ENCODE data around the gene RPS3A.

RPS3A gene

DNA sequence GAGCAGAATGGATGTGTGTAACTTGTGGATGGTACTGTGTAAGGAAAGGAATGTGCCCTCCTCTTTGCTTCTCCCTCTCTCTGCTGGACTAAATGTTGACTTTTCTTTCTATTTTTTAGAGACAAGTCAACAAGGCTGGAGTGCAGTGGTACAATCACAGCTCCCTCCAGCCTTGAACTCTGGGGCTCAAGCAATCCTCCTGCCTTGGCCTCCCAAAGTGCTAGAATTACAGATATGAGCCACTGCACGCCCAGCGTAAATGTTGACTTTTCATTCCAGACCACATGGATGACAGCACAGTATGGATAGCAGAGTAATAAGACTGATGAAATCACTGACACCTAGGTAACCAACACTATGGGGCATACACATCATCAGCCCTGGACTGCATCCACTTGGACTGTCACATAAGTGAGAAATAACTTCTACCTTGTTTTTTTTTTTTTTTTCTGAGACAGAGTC is 5.1 kb upstream of the RPS3A start:
- H3K4me3 ChIP-seq (ENCODE audit: low read depth in 1 of 2, low read length in 2 of 2) = no peak overlapping the region
- H3K36me3 ChIP-seq (ENCODE audit: control insufficient read depth in 1 of 2, insufficient read depth in 2 of 2, low read length in 2 of 2) = no peaks in the 10 kb centered on the region
- no peaks in the 10 kb centered on the region for H3K27me3 ChIP-seq (ENCODE audit: low read depth, low read length)
- no peaks in the 10 kb centered on the region for H3K4me1 ChIP-seq (ENCODE audit: control insufficient read depth in 1 of 2, insufficient read depth in 2 of 2, low read length in 2 of 2)
- no peaks in the 10 kb centered on the region for H3K9me3 ChIP-seq (ENCODE audit: control insufficient read depth in 1 of 2, low read length in 2 of 2)
- H3K27ac ChIP-seq (ENCODE audit: low read length) = no peak overlapping the region

DNA sequence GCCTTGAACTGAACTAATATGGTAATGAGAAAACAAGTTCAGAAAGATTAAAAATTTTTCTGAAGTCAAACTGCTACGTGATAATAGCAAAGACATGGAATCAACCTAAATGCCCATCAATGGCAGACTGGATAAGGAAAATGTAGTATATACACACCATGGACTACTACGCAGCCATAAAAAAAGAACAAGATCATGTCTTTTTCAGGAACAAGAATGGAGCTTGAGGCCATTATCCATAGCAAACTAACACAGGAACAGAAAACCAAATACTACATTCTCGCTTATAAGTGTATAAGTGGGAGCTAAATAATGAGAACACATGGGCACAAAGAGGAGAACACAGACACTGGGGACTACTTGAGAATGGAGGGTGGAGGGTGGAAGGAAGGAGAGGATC is 4.3 kb upstream of the RPS3A start:
- Histone ChIP-seq H3K27me3 (ENCODE audit: low read depth, low read length) (no peaks in the 10 kb centered on the region), H3K4me1 (ENCODE audit: control insufficient read depth in 1 of 2, insufficient read depth in 2 of 2, low read length in 2 of 2) (no peaks in the 10 kb centered on the region)

DNA sequence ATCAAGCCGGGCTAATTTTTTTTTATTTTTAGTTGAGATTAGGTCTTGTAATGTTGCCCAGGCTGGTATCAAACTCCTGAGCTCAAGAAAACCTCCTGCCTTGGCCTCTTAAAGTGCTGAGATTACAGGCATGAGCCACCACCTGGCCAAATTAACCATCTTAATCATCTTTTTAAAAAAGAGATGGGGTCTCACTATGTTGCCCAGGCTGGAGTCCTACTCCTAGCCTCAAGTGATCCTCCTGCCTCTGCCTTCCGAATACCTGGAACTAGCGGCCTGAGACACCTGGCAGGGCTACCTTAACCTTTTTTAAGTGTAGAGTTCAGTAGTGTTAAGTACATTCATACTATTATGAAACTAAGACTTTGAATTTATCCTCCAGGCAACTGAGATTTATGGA is 1.7 kb upstream of the RPS3A start:
- Histone ChIP-seq H3K27me3 (ENCODE audit: low read depth, low read length) (no peaks in the 10 kb centered on the region), H3K4me1 (ENCODE audit: control insufficient read depth in 1 of 2, insufficient read depth in 2 of 2, low read length in 2 of 2) (peaks cover 11 to 21% of the 10 kb centered on the region in 2 donors), H3K4me3 (ENCODE audit: low read depth in 1 of 2, low read length in 2 of 2) (no peak overlapping the region), H3K36me3 (ENCODE audit: control insufficient read depth in 1 of 2, insufficient read depth in 2 of 2, low read length in 2 of 2) (peaks cover 14% of the 10 kb centered on the region in 2 donors), H3K27ac (ENCODE audit: low read length) (no peak overlapping the region), H3K9me3 (ENCODE audit: control insufficient read depth in 1 of 2, low read length in 2 of 2) (no peaks in the 10 kb centered on the region)

More for the DNA sequence above, 4.3 kb upstream of the RPS3A start:
- no peaks in the 10 kb centered on the region for H3K36me3 ChIP-seq (ENCODE audit: control insufficient read depth in 1 of 2, insufficient read depth in 2 of 2, low read length in 2 of 2)
- H3K27ac ChIP-seq (ENCODE audit: low read length) = no peak overlapping the region
- no peaks in the 10 kb centered on the region for H3K9me3 ChIP-seq (ENCODE audit: control insufficient read depth in 1 of 2, low read length in 2 of 2)
- no peak overlapping the region for H3K4me3 ChIP-seq (ENCODE audit: low read depth in 1 of 2, low read length in 2 of 2)

DNA sequence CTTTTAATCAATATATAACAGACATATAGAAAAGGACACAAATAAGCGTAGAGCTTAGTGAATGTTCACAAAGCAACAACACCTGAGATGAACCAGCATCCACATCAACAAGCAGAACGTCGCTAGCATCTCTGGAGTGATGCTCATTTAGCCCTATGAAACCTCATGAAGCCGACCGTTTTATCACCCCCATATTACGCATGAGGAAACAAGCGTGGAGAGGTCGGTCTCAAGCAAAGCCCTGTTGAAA is 524 bp upstream of the RPS3A start:
- Histone ChIP-seq H3K4me1 (ENCODE audit: control insufficient read depth in 1 of 2, insufficient read depth in 2 of 2, low read length in 2 of 2) (peaks cover 11 to 21% of the 10 kb centered on the region in 2 donors), H3K36me3 (ENCODE audit: control insufficient read depth in 1 of 2, insufficient read depth in 2 of 2, low read length in 2 of 2) (peaks cover 24 to 26% of the 10 kb centered on the region in 2 donors), H3K9me3 (ENCODE audit: control insufficient read depth in 1 of 2, low read length in 2 of 2) (no peaks in the 10 kb centered on the region), H3K4me3 (ENCODE audit: low read depth in 1 of 2, low read length in 2 of 2) (peak overlapping the region; percentile 98 to 99), H3K27me3 (ENCODE audit: low read depth, low read length) (no peaks in the 10 kb centered on the region), H3K27ac (ENCODE audit: low read length) (peak overlapping the region; percentile 12)

DNA sequence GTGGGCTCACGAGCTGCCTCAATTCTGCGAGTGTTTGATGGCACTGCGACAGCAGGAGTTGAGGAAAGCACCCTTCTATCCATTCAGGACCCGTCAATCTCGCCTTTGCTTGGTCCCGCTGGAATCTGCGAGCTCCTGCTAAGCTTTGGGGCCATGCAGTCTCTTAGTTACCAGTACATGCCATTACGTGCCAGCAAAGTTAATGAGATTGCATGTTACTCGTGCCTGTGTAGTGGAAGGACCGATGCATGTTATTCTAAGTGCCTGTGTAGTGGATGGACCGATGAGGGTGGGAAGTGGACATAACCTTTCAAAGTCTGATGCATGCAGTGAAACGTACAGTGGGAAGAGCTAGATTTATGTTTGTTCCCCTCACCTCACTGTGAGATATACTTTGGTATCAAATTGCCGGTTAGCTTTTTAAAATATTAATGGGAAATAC is 569 bp downstream of the RPS3A start:
- peak overlapping the region; percentile 98 to 99 for H3K4me3 ChIP-seq (ENCODE audit: low read depth in 1 of 2, low read length in 2 of 2)
- H3K27me3 ChIP-seq (ENCODE audit: low read depth, low read length) = no peaks in the 10 kb centered on the region

DNA sequence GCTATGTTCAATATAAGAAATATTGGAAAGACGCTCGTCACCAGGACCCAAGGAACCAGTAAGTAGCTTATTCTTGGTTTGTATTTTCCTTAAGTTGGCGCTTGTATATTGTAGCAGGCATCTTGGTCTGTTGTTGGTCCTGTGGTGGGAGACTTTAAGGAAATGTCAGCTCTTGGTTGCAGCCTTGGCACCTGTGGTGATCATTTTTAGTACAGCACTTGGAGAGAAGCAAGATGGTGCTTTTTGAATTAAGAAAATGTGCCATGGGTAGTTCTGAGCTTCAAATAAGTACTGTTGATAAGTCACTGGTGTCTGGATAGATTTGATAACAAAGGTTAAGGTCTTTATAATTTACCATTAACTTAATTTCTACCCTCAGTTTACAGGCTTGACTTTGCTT is 1.1 kb downstream of the RPS3A start:
- Histone ChIP-seq H3K27ac (ENCODE audit: low read length) (peak overlapping the region; percentile 97), H3K27me3 (ENCODE audit: low read depth, low read length) (no peaks in the 10 kb centered on the region), H3K4me3 (ENCODE audit: low read depth in 1 of 2, low read length in 2 of 2) (peak overlapping the region; percentile 98 to 99), H3K36me3 (ENCODE audit: control insufficient read depth in 1 of 2, insufficient read depth in 2 of 2, low read length in 2 of 2) (peaks cover 35 to 36% of the 10 kb centered on the region in 2 donors), H3K9me3 (ENCODE audit: control insufficient read depth in 1 of 2, low read length in 2 of 2) (no peaks in the 10 kb centered on the region), H3K4me1 (ENCODE audit: control insufficient read depth in 1 of 2, insufficient read depth in 2 of 2, low read length in 2 of 2) (peaks cover 11 to 21% of the 10 kb centered on the region in 2 donors)

More for the DNA sequence above, 569 bp downstream of the RPS3A start:
- H3K9me3 ChIP-seq (ENCODE audit: control insufficient read depth in 1 of 2, low read length in 2 of 2) = no peaks in the 10 kb centered on the region
- H3K27ac ChIP-seq (ENCODE audit: low read length) = peak overlapping the region; percentile 97
- peaks cover 11 to 21% of the 10 kb centered on the region in 2 donors for H3K4me1 ChIP-seq (ENCODE audit: control insufficient read depth in 1 of 2, insufficient read depth in 2 of 2, low read length in 2 of 2)
- peaks cover 32 to 35% of the 10 kb centered on the region in 2 donors for H3K36me3 ChIP-seq (ENCODE audit: control insufficient read depth in 1 of 2, insufficient read depth in 2 of 2, low read length in 2 of 2)

DNA sequence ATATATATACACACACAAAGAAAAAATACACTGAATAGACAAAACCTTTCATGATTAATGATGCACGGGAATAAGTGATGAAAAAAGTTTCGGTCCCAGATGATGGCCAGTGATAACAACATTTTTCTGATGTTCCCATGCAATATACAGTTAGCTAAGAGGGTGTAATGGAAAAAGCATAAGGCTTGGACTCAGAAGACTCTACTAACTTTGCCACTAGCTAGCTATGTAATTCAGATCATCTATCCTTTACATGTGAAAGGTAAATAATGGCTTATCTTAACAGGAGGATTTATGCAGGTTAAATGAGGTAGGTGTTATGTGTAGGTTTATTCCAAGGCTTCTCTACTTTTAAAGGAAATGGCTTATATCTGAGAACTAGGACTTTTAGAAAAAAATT is 4.3 kb downstream of the RPS3A start:
- no peak overlapping the region for H3K4me3 ChIP-seq (ENCODE audit: low read depth in 1 of 2, low read length in 2 of 2)

DNA sequence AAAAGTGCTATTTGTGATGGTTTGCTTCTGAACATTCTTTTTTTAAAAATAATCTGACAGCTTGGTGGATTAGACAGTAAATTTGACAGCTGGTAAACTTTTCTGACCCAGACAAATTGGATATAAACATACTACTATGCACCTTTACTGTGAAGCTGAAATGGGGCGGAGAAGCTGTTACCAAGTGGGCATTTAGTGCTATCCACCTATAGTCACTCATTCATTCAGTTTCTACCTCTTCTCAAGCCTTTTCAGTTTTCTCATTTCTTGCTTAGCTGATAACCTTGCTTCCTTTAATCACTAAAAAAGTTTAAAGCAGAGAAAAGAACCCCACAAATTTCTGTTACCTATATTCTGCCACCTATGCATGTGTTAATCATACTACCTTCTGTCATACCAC is 5.2 kb downstream of the RPS3A start:
- Histone ChIP-seq H3K27me3 (ENCODE audit: low read depth, low read length) (no peaks in the 10 kb centered on the region), H3K4me3 (ENCODE audit: low read depth in 1 of 2, low read length in 2 of 2) (no peak overlapping the region), H3K27ac (ENCODE audit: low read length) (no peak overlapping the region), H3K36me3 (ENCODE audit: control insufficient read depth in 1 of 2, insufficient read depth in 2 of 2, low read length in 2 of 2) (peaks cover 48 to 60% of the 10 kb centered on the region in 2 donors), H3K9me3 (ENCODE audit: control insufficient read depth in 1 of 2, low read length in 2 of 2) (no peaks in the 10 kb centered on the region), H3K4me1 (ENCODE audit: control insufficient read depth in 1 of 2, insufficient read depth in 2 of 2, low read length in 2 of 2) (peaks cover 11 to 21% of the 10 kb centered on the region in 2 donors)

More for the DNA sequence above, 4.3 kb downstream of the RPS3A start:
- Histone ChIP-seq H3K9me3 (ENCODE audit: control insufficient read depth in 1 of 2, low read length in 2 of 2) (no peaks in the 10 kb centered on the region), H3K27me3 (ENCODE audit: low read depth, low read length) (no peaks in the 10 kb centered on the region), H3K36me3 (ENCODE audit: control insufficient read depth in 1 of 2, insufficient read depth in 2 of 2, low read length in 2 of 2) (peaks cover 48 to 60% of the 10 kb centered on the region in 2 donors), H3K4me1 (ENCODE audit: control insufficient read depth in 1 of 2, insufficient read depth in 2 of 2, low read length in 2 of 2) (peaks cover 11 to 21% of the 10 kb centered on the region in 2 donors), H3K27ac (ENCODE audit: low read length) (no peak overlapping the region)

DNA sequence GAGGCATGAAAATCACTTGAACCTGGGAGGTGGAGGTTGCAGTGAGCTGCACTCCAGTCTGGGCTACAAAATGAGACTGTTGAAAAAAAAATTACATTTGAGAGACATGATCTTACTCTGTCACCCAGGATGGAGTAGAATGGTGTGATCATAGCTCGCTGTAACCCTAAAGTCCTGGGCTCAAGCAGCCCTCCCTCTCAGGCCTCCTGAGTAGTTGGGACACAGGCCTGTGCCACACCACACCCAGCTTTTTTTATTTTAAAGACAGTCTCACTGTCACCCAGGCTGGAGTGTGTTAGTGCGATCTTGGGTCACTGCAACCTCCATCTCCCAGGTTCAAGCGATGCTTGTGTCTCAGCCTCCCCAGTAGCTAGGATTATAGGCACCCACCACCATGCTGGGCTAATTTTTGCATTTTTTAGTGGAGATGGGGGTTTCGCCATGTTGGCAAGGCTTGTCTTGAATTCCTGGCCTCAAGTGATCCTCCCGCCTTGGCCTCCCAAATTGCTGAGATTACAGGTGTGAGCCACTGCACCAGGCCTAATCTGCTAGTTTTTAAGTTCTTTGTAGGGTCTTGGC is 6.1 kb downstream of the RPS3A start:
- peaks cover 48 to 60% of the 10 kb centered on the region in 2 donors for H3K36me3 ChIP-seq (ENCODE audit: control insufficient read depth in 1 of 2, insufficient read depth in 2 of 2, low read length in 2 of 2)

DNA sequence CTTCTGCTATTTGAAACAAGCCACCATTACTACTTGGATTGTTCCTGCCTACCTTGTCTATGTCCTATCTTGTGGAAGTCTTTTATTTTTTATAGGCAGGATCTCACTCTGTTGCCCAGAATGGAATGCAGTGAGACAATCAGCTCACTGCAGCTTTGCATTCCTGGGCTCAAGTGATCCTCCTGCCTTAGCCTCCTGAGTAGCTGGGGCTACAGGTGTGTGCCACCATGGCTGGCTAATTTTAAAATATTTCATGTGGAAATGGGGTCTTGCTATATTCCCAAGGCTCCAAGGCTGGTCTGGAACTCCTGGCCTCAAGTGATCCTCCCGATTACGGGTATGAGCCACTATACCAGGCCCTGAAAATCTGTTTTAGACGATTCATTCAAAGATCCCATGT is 7.6 kb downstream of the RPS3A start:
- Histone ChIP-seq H3K4me1 (ENCODE audit: control insufficient read depth in 1 of 2, insufficient read depth in 2 of 2, low read length in 2 of 2) (peaks cover under 1 to 2% of the 10 kb centered on the region in 2 donors), H3K9me3 (ENCODE audit: control insufficient read depth in 1 of 2, low read length in 2 of 2) (no peaks in the 10 kb centered on the region), H3K27ac (ENCODE audit: low read length) (no peak overlapping the region), H3K36me3 (ENCODE audit: control insufficient read depth in 1 of 2, insufficient read depth in 2 of 2, low read length in 2 of 2) (peaks cover 47 to 58% of the 10 kb centered on the region in 2 donors), H3K27me3 (ENCODE audit: low read depth, low read length) (no peaks in the 10 kb centered on the region), H3K4me3 (ENCODE audit: low read depth in 1 of 2, low read length in 2 of 2) (no peak overlapping the region)

More for the DNA sequence above, 6.1 kb downstream of the RPS3A start:
- no peak overlapping the region for H3K27ac ChIP-seq (ENCODE audit: low read length)
- no peaks in the 10 kb centered on the region for H3K27me3 ChIP-seq (ENCODE audit: low read depth, low read length)
- no peak overlapping the region for H3K4me3 ChIP-seq (ENCODE audit: low read depth in 1 of 2, low read length in 2 of 2)
- H3K9me3 ChIP-seq (ENCODE audit: control insufficient read depth in 1 of 2, low read length in 2 of 2) = no peaks in the 10 kb centered on the region
- H3K4me1 ChIP-seq (ENCODE audit: control insufficient read depth in 1 of 2, insufficient read depth in 2 of 2, low read length in 2 of 2) = peaks cover 11 to 17% of the 10 kb centered on the region in 2 donors

DNA sequence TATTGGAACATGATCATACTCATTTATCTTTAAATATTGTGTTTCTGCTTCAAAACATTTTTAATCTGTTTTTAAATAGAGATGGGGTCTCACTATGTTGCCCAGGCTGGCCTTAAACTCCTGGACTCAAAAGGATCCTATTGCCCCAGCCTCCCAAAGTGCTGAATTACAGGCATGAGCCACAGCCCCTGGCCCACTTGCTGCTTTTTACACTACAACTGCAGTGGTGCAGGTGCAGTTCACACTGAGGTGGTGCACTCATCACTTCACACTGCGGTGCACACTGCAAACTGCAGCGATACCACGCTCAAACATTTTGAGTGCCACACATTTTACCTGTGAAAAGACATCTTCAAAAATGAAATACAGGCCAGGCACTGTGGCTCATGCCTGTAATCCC is 10.8 kb downstream of the RPS3A start:
- no peak overlapping the region for H3K27ac ChIP-seq (ENCODE audit: low read length)
- H3K4me3 ChIP-seq (ENCODE audit: low read depth in 1 of 2, low read length in 2 of 2) = no peak overlapping the region
- peaks cover 0 to 7% of the 10 kb centered on the region in 2 donors for H3K4me1 ChIP-seq (ENCODE audit: control insufficient read depth in 1 of 2, insufficient read depth in 2 of 2, low read length in 2 of 2)
- H3K9me3 ChIP-seq (ENCODE audit: control insufficient read depth in 1 of 2, low read length in 2 of 2) = no peaks in the 10 kb centered on the region
- peaks cover 20 to 41% of the 10 kb centered on the region in 2 donors for H3K36me3 ChIP-seq (ENCODE audit: control insufficient read depth in 1 of 2, insufficient read depth in 2 of 2, low read length in 2 of 2)
- H3K27me3 ChIP-seq (ENCODE audit: low read depth, low read length) = no peaks in the 10 kb centered on the region

DNA sequence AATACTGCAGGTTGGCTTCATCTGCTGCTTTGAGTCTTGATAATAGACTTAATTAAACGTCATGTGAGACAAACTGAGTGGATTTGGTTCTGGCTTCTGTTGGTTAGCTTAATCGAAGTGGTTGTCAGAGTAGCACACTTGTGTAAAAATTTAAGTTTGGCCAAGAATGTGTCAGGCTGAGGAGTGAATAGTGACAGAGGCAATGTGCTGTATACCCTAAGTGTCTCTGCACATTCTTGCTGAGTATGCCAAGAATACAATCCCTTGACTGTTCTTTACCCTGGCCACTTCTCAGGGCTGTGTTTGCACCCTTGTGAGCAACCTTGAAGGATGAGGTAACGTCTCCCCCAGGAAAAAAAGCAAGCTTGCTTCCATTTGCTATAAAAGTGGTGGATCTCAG is 14.9 kb downstream of the RPS3A start:
- H3K27me3 ChIP-seq (ENCODE audit: low read depth, low read length) = no peaks in the 10 kb centered on the region
- no peaks in the 10 kb centered on the region for H3K9me3 ChIP-seq (ENCODE audit: control insufficient read depth in 1 of 2, low read length in 2 of 2)
- peaks cover 7 to 14% of the 10 kb centered on the region in 2 donors for H3K36me3 ChIP-seq (ENCODE audit: control insufficient read depth in 1 of 2, insufficient read depth in 2 of 2, low read length in 2 of 2)
- peaks cover 0 to 7% of the 10 kb centered on the region in 2 donors for H3K4me1 ChIP-seq (ENCODE audit: control insufficient read depth in 1 of 2, insufficient read depth in 2 of 2, low read length in 2 of 2)
- H3K27ac ChIP-seq (ENCODE audit: low read length) = no peak overlapping the region
- H3K4me3 ChIP-seq (ENCODE audit: low read depth in 1 of 2, low read length in 2 of 2) = no peak overlapping the region

All from muscle layer of duodenum (tissue), 2 donors.